NCI-H1694 treated with DMSO at 0.1 percent for 48 hours (cell line): ENCODE measurements around the gene AOPEP.

Experiments used
- DNase-seq: peaks from one replicate; lab custom pipeline; 2025; lab: John Stamatoyannopoulos, UW

The AOPEP gene, protein sequence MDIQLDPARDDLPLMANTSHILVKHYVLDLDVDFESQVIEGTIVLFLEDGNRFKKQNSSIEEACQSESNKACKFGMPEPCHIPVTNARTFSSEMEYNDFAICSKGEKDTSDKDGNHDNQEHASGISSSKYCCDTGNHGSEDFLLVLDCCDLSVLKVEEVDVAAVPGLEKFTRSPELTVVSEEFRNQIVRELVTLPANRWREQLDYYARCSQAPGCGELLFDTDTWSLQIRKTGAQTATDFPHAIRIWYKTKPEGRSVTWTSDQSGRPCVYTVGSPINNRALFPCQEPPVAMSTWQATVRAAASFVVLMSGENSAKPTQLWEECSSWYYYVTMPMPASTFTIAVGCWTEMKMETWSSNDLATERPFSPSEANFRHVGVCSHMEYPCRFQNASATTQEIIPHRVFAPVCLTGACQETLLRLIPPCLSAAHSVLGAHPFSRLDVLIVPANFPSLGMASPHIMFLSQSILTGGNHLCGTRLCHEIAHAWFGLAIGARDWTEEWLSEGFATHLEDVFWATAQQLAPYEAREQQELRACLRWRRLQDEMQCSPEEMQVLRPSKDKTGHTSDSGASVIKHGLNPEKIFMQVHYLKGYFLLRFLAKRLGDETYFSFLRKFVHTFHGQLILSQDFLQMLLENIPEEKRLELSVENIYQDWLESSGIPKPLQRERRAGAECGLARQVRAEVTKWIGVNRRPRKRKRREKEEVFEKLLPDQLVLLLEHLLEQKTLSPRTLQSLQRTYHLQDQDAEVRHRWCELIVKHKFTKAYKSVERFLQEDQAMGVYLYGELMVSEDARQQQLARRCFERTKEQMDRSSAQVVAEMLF

DNA sequence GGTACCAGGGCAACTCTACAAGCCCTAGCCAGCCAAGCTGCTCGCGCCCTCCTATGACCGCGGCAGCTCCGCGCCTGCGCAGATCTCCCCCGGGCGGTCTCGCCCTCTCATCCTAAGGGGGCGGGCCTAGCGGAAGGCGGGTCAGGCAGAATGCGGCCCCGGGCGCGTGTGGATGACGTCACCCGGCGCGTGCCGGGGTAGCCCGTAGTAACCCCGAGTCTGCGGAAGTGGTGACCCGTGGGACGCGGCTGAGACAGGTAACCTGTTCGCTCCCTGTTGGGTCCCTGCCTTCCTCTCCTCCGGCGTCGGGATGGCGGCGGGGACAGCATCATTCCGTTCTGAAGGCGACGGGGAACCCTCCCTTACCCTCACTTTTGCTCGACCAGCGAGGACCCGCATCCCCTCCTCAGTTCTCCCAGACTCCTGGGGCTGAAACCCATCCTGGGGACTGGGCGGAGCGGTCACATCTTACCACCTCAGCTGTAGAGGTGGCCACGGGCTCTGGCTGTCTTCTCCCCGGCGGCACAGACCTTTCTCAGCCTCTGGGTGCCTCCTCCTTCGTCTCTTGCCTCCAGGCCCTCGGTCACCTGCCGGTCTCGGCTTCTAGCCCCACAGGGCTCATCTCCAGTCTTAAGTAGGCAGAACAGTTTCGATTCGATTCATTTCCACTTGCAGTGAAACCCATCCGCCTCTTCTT, at the start of gene AOPEP:
AOPEP (plus strand) TSS at position 205 of the 697 bp plus-strand sequence. CDS start 33,085 bp downstream, outside the sequence.
- peak; percentile 75 for DNase-seq

DNA sequence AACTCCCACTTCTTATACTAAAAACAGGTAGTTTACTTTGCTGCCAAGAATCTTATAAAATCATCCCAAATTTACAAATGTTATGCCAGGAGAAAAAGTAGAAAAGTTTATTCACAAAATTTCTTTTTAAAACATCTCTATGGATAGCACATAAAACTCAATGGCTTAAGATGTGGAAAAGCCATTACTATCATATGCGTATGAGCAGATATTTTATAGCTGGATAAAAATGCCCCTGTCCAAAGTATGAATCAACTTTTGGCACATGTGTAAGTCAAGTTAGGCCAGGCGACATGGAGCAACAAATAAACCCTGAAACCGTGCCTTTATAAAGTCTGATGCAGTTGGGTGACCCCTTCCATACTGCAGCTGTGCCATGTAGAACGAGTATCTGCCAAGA, 48.6 kb upstream of the AOPEP start:
- no peak for DNase-seq

DNA sequence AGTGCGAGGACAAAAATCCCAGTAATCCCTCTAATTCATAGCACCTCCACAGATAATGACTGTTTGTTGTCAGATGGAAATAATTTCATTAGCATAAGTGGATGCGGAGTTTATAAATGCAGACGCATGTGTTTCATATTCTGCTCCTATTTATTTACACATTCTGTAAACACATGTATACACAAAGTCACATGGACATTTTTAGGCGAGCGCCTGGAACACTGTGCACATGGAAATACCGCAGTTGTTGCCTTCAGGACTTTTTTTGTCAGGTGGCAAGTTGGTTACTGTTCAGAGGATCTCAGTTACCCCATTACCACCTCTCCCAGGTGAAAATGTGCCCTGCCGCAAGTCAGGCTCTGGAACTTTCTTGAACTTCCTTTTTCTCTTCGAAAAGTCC, 46.9 kb upstream of the AOPEP start:
- no peak for DNase-seq

DNA sequence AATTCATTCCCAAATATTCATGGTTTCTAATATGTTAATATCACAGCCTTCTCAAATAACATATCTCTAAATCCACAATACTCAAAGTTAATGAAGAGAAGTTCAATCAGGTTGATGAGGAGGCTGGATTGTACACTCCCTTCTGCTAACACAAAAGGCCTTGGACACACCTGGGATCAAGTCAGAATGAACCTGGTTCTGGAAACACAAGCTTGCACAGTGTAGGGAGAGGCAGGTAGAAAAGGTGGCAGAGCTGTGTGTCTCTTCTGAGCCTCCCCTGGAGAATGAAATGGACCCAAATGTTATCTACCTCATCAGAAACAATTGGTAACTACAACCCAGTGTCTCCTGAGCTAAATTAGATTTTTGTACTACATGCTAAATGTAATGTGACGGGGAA, 46.5 kb upstream of the AOPEP start:
- no peak for DNase-seq

DNA sequence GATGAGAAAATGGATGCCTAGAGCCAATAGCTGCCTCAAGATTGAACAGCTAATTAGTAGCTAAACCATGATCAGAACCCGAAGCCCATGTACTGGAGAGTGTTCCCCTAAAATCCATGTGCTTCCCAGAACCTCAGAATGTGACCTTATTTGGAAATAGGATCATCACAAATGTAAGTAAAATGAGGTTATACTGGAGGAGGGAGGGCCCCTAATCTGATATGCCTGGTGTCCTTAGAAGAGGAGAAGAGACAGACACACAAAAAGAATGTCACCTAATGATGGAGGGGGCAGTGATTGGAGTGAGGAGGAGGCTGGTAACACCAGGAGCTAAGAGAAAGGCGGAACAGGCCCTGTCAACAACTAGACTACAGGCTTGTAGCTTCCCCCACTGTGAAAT, 45.9 kb upstream of the AOPEP start:
- DNase-seq: no peak

DNA sequence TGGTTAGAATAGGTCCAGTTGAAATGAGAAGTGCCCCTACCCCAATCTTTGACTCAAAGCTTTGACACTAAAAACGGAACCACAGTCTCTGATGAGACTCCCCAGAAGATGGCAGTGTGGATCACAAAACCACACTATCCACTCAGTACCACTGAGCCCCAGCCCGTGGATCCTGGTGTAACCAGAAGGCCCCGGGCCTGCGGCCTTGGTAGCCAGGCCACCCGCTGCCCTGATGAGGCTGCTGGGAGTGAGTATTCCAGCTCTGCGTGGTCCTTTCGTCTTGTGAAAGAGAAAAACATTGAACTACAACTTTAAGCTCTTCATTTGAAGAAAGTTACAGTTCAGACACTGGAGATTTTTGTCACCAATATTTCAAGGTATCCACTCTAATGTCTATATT, 45.0 kb upstream of the AOPEP start:
- peak; percentile 22 for DNase-seq

DNA sequence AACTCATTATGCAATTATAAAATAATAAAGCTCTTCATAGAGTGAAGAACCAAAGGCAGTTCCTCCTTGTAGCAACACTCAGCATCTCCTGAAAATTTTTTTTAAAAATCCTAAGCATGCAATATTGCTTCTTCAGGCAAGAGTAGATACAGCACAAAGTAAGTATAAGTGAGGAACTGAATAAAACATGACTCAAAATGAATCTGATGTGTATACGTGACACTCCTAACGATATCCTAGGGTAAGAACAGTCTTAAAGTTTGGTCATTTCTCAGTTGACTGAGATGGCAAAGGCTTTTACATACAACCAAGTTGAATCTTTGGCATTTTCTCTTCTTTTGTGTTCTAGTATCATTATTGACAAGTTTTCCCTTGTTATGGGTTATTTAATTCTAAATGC, 41.1 kb upstream of the AOPEP start:
- DNase-seq: no peak

DNA sequence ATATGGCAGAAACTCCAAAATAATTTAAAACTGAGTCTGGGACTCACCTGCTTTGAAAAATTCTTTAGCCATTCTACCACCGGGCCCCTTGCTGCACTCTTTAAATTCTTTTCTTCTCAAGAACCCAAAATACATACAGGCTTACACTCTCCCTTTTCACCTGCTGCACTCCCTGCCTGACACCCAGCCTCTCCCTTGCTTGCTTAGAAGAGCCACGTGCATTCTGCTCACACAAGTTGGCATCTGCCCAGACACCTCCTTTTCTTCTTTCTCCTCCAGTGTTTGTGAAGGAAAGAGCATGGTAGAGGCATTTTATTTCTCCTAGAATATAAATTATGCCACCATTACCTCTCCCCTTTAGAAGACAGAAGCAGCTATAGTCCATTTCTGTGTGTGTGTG, 39.0 kb upstream of the AOPEP start:
- no peak for DNase-seq

DNA sequence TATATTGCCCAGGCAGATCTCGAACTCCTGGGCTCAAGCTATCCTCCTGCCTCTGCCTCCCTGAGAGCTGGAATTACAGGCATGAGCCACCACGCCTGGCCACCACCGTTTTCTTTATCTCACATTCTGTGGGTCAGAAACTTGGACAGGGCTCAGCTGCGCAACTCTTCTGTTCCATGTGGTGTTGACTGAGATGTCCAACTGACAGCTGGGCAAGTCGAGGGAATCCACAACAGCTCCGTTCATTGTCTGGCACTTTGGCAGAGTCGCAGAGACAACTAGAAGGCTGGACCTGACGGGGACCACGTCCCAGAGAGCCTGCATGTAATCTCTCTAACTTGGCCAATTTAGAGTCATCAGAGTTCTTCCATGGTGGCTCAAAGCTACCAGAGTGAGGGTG, 36.2 kb upstream of the AOPEP start:
- no peak for DNase-seq

DNA sequence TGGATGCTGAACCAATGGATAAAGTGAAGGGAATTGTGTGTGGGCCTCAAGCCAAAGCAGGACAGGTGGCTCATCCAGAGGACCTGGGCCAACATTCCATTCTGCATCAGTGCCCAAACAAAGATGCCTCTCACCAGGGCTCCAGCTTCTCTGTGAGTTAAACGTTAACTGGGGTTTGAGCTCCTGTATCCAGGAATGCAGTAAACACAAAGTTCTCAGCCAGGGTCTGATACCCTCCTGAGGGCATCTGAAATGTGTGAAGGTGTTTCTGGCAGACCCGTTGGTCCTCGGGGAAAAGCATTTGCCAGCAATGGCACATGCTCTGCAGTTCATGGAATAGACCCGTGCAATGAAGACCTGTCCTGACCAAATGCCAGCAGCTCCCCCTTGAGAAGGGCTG, 33.9 kb upstream of the AOPEP start:
- DNase-seq: peak; percentile 23

DNA sequence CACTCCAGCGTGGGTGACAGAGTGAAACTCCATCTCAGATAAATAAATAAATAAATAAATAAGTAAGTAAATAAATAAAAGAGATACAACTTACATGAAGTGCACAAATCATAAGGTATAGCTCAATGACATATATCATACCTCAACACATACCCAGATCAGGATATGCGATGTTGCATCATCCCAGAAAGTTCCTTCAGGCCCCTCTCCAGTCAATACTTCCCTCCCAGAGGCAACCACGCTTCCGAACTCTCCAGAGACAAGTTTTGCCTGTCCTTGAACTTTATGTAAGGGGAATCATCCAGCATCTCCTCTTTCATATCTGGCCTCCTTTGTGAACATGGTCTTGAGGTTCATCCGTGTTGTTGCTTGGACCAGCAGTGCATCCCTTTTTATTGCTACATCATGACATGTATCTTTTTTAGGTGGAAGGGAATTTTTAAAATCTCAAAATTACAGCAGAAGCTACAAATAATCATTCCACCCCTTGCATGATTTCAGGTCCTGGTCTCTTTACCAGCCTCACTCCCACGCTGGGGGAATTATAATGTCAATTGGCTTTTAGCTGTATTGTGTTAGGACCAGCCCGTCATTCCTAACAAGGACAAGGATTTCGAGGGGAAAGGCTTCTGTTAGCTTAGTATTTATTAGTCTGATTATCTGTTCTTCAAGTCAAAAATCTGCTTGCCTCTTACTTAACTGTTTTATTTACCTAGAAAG, 32.9 kb upstream of the AOPEP start:
- no peak for DNase-seq

DNA sequence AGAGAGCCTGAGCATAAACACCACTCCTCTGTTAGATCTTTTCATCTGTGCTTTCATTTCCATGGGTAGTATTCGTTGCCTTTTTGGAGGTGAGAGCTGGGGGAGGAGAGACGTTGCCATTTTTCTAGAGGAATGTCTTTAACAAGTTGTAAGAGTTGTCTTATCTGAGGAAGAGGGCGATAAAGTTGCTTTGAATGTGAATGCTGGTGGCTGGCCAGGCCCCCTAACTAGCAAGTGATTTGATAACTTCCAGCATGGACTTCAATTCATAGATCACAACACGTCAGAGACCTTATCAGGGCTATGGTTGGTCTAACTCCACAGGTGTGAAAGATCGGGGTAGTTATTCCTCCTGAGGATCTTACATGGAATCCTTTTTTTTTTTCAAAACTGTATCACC, 30.0 kb upstream of the AOPEP start:
- no peak for DNase-seq

DNA sequence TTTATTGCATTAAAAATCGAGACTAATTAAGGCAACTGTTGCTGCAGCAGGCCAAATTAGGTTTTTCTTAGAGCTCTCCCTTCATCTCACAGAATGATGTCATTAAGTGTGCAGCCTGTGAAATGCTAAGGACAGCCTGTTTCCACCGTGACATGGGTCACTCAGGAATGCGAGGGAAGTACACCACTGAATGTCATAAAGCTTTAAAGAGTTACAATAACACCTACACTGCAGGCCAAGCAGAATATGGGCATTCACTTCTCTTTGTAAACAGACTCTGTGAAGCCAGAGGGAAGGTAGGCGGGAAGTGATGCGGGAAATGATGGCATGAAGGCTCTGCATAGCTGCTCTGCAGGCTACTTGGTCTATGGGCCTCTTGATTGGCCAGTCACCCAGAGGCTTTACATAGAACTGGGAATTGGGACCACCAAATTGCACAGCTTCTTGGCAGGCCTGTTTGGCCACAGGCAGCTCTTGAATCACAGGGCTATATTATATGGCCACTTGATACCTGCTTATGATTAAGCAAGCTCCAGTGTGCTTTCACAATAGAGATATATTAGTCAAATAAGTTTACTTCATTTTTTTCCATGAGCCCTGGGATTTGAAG, 28.4 kb upstream of the AOPEP start:
- no peak for DNase-seq

DNA sequence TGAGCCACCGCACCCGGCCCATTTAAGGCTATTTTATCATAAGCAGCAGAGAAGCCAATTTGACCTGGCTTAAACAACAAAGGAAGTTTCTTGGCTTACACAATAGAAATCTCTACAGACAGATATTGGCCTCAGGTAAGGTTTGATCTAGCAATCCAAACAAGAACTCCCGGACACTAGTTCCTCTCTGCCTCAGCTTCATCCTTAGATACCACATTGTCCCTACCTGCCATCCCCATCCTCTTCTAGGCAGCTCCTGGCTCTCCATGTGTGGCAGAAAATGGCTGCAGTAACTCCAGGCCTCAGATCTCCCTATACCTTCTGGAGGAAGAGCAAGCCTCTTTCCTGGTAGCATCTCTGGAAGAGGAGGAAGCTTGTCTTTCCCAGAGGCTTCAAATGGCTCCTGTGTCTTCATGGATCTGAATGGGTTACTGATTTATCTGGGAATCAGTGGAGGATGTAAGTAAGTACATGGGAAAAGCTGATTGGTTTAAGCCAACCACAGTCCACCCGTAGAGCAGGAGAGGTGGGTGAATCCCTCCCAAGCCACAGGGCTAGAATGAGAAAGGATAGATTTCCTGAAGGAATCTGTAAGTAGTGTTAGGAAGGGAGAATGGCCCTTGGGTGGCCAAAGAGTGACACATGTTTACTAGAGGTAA, 26.7 kb upstream of the AOPEP start:
- no peak for DNase-seq

DNA sequence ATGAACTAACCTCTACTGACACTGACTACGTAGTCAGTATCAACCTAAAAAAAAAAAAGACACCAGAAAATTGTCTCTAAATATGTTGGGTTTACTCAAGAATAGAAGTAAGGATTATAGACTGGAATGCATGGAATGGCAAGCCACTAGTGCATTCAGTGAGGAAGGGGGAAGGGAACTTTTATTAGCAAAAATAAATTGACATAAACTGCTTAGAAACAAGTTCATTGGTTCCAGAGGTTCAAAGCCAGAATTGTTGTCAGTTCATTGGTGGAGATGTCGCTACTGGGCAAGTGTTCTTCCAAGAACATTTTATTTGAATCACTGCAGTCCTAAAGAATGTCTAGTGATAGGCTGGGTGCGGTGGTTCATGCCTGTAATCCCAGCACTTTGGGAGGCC, 26.1 kb upstream of the AOPEP start:
- no peak for DNase-seq

DNA sequence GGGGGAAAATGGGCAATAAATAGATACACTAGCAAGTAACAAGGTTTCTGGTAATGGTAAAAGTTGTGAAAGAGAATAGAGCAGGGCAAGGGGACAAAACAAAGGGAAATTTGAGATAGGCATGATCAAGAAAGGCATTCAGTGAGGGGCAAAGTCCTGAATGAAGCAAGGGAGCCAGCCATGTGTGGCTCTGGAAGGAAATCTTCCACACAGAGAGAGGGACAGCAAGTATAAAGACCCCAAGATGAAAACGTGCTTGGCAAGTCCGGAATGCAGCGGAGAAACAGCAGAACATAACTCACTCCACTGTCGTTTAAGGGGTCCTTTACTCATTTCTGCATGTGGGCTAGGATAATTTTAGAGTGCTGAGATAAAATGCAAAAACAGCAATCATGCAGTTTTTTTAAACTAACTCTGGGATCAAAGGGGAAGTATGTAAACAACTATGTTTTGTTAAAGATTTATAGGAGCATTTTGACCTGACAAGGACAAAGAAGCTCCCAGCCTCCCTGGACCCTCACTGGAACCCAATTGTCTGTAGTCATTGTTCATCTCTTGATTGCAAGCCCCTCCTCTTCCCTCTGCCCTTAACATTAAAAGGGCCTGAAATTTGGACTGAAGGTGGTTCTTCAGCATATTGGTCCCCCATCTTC, 22.9 kb upstream of the AOPEP start:
- DNase-seq: no peak

DNA sequence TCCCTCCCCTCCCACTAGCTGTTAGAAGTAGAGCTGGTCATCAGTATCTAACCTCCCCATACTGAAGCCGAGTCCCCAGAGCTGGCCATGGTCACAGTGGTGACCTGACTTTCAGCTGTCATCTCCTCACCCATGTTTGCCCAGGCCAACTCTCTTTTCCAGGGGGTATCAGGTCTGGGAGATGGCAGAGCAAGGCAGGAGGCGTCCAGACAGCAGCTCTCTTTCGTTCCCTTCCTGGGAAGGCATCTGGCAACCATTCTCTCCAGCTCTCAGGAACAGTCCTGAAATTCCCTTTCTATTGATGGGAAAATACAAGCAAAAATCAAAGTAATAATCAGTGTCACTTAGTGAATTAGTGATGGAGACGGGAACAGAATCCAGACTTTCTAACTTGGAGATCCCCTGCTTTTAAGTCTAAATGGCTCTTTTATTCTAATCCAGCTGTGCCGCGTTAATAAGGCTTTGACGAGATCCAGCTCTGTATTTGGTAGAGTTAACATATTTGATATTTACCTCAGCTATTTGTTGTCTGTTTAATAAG, 21.3 kb upstream of the AOPEP start:
- DNase-seq: no peak

DNA sequence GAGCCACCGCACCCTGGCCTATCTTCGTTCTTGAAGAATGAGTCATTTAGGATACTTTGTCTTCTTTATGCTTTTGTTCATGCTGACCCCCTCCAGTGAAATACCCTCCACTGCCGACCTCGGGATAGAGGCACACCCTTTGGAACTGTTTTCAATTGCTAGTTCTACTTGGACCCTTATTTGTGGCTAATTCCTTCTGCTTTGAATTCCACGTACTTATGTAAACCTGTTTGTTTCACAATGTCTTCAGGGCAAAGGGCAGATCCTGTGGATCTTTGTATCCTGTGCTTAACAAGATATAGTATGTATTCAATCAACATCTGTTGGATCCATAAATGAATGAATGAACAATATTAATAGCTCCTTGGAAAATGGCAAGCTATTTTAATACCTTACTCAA, 19.6 kb upstream of the AOPEP start:
- DNase-seq: no peak

DNA sequence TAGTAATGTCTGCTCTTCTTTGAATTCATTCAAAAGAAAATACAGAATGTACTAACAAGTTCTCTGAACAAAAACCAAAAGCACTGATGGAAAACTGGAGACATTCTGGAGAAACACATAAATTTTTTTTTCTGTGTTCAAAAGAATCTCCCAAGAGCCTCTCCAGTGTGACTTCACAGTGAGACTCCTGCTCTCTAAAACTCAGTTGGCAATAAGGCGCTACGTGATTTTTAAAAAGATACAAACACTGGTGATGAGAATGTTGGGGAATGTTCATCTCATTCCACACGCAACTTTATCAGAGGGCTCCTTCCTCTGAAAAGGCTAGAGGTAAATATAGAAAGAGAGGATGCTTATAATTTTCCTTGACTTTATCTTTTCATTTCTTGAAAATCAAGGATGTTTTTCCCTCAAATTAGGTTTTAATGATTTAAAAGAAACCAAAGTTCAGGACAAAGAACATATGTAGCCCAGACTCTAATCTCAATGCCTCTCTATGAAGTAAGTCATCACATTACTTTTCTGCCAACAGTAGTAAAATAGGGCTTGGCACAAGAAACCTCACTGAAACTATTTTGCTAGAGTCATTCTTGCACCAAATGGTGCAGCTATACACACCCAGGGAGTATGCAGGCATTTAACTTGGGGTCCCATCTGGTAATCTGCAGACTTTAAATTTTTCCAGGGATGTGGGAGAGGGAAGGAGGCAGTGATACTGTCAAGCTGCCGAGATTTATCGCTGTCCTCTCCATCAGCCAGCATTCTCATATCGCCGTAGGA, 12.9 kb upstream of the AOPEP start:
- DNase-seq: no peak

DNA sequence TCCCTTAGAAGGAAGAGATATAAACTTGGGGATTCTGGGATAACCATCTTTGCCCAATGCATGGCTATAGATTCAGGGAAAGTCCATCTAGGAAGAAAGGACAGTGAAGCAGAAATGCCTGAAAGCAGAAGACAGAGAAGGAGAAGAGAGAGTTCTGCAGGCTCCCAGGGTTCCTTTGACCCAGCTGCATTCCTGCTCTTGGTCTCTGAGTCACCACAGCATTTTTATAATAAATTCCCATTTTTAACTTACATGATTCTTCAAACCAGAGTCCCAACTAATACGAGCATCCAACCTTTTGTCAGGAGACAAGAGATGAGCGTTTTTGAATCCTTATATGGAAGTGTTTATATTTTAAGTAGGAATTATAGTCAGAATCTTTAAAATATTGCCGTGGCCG, 12.0 kb upstream of the AOPEP start:
- DNase-seq: no peak
